ENCODE results near the gene SOAT2.

- TF ChIP-seq POLR2AphosphoS5 (IDR thresholded peaks at IDR 0.05; ENCODE audit: borderline replicate concordance, low read depth, low read length) (no peak), EZH2 (IDR thresholded peaks at IDR 0.05) (no peak), FOXP2 (optimal IDR thresholded peaks at IDR 0.05; ENCODE audit: control extremely low read depth, extremely low read length, insufficient read depth) (no peak)
These were observed 43.7 kb upstream of the SOAT2 start for GRCh38 chr12:53059434-53060063.

Measured in SK-N-MC (cell line).